ENCODE data around the gene SSBP2. TPM values are rescaled to one million over a fixed set of nuclear protein-coding genes. Genes with fewer than 3 reads are reported as not detected.
A peak's percentile ranks its signal among the peaks of the same experiment; 100 is the strongest.

Gene SSBP2
- total and polyA plus RNA-seq, 2 of the 8 experiments (the other 6 are each of a cell fraction or from before 2014, with no cell fraction given), result 21.5 to 36.2 TPM

DNA sequence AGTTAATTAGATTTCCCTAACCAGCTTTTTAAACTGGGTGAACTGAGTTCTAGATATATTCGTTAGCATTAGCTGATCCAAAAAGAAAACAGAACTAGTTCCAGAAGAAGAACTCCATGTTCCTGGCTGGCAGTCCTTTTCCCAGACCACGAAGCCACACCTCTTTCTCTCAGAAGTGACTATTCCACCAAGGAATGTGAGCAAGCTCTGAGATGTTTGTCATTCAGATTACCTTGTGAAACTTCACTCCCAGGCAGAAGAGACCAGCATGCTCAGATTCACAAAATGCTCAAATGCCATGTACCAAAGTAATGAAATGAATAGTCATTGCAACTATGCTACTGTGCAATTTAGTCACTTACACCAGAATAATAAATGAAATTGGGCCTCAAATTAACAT is 4.4 kb upstream of the SSBP2 start (continued):
- TF ChIP-seq CHD7 (IDR thresholded peaks at IDR 0.05; ENCODE audit: insufficient replicate concordance, low read length) (peak; percentile 42), CREB1 (IDR thresholded peaks at IDR 0.05) (no peak), RBBP5 (IDR thresholded peaks at IDR 0.05; ENCODE audit: borderline replicate concordance, low read depth, low read length) (no peak), CEBPB (IDR thresholded peaks at IDR 0.05; ENCODE audit: low read depth, low read length) (peak; percentile 63), NRF1 (IDR thresholded peaks at IDR 0.05; ENCODE audit: low read depth, low read length) (no peak)
